CMK (cell line): ENCODE data around the gene PSAP.
"Not testable (repeated sequence)": the region's sequence is repeated elsewhere in the genome, so short reads cannot be mapped to it uniquely, and the experiment has no call there.

Experiments used
- DNase-seq: peaks from one replicate; pipeline ENCODE4 v3.0.0-alpha.2; 2010; ENCODE audit warnings: low read depth

Gene PSAP

DNA sequence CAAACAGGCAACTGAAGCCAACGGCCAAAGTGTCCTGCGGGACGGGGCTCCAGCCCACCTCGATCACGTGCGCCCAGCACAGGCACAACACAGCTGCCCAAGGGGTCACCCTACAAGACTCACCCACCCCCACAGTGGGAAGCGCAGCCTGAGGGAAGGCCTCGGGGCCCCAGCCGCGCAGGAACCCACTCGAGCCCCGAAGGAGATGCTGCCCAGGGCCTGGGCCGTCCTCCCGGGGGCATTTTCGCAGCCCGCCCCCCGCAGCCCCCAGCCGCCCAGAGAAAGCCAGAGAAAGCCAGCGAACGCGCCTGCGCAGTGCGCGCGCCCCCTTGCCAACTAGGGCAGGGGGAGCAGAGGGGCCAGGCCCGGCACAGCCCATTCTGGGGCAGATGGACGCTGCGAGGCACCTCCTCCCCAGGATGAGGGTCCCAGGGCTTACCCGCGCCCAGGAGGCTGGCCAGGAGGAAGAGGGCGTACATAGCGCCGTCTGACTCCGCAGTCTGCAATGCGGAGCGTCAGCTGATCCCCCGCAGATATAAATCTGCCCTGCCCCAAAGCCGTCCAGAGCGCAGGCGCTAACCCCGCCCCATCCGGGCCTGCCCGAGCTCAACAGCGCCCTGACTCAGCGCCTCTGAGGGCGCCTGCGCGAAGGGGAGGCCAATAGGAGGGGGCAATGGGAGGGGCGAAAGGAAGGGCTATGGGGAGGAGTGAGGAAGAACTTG, at the start of gene PSAP:
TSS of gene PSAP (minus strand) at position 509 of the 722 bp plus-strand sequence. CDS start at position 479, 30 bp downstream.
- DNase-seq, result peak; percentile 95

- DNase-seq, result no peak
Measured at GRCh38 chr10:71900441-71901180, 49.6 kb upstream of the PSAP start.

DNA sequence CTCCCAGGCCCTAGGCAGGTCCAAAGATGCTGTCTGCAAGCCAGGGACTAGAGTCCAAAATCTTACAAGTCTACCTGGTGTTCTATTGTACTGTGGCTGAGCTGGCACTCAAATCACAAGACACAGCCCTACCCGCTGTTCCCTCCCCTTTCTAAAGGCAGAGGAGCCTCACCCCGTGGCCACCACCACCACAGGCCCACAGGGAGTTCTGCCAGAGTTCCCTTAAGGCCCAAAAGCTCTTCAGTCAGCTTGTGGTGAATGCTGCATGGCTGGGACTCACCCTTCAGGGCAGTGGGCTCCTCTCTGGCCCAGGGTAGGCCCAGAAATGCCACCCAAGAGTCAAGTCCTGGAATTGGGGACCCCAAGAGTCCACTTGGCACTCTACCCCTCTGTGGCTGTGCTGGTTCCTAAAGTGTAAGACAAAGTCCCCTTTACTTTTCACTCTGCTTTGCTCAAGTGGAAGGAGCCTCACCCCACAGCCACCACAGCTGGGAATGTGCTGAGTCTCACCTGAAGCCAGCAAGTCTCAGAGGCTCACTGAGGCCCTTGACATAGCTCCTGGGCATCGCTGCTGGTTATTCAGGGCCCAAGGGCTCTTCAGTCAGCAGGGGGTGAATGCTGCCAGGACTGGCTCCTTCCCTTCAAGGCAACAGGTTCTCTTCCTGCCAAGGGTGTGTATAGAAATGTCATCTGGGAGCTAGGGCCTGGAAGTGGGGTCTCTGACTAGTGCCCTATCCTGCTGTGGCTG, 48.8 kb upstream of the PSAP start:
- no peak for DNase-seq

DNA sequence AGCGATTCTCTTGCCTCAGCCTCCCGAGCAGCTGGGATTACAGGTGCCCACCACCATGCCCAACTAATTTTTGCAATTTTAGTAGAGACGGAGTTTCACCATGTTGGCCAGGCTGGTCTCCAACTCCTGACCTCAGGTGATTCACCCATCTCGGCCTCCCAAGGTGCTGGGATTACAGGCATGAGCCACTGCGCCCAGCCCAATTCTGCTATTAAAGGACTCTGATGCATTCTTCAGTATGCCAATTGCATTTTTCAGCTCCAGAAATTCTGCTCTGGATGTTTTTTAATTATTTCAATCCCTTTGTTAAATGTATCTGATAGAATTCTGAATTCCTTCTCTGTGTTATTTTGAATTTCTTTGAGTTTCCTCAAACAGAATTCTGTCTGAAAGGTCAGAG, 47.3 kb upstream of the PSAP start:
- DNase-seq, result not testable (repeated sequence)

DNA sequence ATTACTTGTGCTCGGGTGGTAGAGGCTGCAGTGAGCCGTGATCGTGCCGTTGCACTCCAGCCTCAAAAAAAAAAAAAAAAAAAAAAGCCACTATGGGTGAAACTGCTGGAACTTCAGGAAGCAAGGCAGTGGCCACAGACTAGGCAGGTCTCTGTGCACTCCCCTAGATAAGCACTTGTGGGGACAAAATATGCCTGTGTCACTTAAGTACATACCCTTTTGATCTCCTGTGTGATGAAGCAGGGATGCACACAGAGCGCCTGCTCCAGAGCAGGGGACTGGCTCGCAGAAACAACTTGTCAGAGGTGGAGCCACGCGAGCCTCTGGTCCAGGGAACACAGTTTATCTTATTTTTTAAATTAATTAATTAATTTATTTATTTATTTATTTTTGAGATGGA, 42.9 kb upstream of the PSAP start:
- peak; percentile 84 for DNase-seq

DNA sequence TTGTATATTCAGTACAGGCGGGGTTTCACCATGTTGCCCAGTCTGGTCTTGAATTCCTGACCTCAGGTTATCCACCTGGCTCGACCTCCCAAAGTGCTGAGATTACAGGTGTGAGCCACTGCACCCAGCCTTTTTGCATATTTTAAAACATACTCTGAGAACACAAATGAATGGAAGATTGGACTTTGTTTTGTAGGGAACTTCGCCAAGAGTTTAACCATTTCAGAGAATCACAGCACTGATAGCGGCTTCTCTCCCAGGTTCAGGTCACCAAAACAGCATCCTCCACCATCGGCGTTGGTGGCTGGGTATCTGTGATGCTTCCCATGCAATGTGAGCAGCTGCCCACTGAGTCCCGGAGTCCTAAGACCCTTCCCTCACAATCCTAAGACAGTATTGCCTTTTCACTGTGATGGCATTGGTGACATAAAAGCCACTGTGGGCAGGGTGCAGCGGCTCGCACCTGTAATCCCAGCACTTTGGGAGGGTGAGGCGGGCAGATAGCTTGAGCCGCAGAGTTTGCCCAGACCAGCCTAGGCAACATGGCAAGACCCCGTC, 42.3 kb upstream of the PSAP start:
- no peak for DNase-seq

- no peak for DNase-seq
Measured at GRCh38 chr10:71891437-71891836, 40.4 kb upstream of the PSAP start.

- DNase-seq, result no peak
Measured at GRCh38 chr10:71889388-71889987, 38.4 kb upstream of the PSAP start.

DNA sequence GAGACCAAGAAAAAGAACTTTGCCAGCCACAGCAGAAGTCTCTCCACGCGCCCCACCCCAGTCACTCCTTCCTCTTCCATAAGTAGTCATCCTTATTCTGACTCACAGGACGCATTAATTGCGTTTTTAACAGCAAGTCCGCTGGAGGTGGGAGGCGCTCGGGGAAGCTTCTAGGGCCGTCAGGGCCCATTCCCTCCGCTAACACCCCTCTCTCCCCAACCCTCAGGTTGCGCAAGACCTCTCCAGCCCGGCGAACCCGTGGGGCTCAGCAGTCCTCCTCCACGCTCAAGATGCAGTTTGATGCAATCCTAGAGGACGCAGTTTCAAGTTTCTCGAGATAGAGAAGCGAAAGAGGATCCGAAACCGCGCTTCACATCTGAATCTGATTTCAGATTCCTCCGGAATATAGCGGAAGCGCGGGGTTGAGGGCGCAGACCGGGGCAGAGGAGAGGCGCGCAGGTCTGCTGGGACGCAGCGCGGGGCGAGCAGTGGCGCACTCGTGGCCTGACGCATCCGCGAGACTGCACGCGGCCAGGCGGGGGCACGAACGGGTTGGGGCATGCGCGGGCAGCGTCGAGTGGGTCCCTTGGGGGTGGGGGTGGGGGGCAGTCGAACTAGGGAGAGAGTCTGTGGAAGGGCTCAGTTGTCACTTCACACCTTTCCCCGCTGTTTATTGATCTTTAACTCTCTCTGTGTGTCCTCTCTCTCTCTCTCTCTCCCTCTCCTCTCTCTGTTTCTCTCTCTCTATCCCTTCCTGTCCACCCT, 37.8 kb upstream of the PSAP start:
- DNase-seq, result peak; percentile 71

DNA sequence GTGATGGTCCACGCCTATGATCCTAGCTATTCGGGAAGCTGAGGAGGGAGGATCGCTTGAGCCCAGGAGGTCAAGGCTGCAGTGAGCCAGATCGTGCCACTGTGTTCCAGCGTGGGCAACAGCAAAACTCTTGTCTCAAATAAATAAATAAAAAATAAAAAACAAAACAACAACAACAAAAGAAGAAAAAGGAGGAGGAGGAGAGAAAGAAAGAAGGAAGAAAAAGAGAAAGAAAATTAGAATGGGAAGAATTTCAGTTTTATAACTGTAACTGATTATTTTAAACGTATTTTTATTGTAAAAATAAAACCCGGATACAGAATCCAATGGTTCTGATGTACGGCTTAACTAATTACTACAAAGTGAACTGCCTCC, 37.2 kb upstream of the PSAP start:
- no peak for DNase-seq

GRCh38 chr10:71887743-71888142, 36.7 kb upstream of the PSAP start:
- no peak for DNase-seq

- no peak for DNase-seq
Measured at GRCh38 chr10:71882813-71883659, 32.0 kb upstream of the PSAP start.

DNA sequence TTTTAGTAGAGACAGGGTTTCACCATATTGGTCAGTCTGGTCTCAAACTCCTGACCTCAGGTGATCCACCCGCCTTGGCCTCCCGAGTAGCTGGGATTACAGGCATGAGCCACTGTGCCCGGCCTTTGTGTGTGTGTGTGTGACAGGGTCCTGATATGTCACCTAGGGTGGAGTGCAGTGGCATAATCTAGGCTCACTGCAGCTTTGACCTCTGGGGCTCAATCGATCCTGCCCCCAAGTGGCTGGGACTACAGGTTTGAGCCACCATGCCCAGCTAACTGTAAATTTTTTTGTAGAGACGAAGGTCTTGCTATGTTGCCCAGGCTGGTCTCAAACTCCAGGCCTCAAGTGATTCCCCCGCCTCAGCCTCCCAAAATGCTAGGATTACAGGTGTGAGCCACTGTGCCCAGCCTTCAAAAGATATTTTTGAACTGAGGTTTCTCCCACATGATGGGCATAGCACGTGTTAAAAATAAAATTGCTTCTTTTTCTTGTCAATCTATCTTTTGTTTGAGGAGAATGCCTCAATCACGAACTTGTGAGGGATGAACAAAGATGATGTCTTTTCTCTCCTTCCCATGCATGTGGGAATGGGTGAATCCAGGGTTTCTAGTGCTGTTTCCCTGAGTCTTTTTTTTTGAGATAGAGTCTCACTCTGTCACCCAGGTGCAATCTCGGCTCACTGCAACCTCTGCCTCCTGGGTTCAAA, 30.8 kb upstream of the PSAP start:
- DNase-seq, result no peak

DNA sequence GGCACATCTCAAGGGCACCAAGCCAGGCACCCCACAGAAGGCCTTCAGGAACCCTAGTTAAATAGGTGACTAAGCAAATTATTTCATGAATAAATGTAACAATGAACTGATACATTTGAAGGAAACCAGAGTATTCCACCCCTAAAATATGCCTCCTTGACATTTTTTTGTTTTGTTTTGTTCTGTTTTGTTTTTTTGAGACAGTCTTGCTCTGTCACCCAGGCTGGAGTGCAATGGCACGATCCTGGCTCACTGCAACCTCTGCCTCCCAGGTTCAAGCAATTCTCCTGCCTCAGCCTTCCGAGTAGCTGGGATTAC, 30.2 kb upstream of the PSAP start:
- DNase-seq, result not testable (repeated sequence)

DNA sequence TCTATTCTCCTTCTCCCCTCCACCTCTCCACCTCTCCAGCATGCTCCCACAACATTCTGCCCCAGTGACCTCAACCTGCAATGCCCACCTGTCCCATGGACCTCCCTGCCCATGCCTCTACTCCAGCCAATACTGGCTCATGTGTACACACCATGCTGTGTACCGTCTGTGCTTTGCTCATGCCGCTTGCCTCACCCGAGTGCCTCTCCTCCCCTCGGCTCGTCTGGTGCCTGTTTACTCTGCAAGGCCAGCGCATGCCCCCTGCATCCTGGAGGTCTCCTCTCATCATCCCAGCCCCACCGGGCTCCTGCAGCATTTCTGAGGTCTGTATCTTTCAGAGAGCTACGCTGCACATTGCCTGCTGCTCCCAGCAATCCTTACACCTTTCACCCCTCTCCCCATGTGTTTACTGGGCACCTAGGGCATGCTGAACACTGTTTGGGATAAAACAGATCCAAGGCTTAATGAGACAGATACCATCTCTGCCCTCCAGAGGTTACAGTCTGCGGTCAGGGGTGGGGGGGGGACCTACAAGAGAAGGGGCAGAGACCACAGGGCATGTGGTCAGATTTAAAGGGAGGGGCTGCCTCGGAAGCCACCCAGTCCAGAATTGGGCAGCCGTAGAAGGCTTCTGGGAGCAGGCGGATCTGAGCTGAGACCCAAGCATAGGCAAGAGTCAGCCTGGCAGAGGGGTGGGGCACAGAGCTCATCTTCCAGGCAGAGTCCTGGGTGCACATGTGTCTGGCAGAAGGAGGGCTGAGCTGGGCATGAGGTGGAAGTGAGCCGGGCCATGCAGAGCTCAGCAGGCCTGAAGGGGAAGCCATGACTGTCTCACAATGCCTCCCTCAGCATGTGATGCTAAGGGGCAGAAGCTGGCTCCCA, 29.6 kb upstream of the PSAP start:
- peak; percentile 78 for DNase-seq

- DNase-seq, result peak; percentile 74
Measured at GRCh38 chr10:71878327-71879034, 27.4 kb upstream of the PSAP start.

DNA sequence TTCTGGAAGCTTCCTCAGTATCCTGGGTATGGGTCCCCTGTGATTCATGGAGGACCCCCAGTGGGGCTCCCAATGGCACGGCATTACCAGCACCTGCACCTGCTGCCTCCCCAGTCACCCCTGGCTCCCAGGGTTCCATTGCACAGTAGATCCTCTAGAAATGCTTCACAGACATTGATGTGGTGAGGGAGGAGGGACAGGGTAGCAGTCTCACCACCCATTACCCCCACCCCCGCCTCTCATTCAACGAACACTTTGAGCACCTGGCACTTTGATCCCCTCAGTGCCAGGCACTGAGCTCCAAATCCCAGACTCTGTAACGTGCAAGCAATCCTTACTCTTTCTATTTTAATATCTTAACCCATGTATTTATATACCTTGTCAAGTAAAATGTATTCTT, 26.8 kb upstream of the PSAP start:
- no peak for DNase-seq

DNA sequence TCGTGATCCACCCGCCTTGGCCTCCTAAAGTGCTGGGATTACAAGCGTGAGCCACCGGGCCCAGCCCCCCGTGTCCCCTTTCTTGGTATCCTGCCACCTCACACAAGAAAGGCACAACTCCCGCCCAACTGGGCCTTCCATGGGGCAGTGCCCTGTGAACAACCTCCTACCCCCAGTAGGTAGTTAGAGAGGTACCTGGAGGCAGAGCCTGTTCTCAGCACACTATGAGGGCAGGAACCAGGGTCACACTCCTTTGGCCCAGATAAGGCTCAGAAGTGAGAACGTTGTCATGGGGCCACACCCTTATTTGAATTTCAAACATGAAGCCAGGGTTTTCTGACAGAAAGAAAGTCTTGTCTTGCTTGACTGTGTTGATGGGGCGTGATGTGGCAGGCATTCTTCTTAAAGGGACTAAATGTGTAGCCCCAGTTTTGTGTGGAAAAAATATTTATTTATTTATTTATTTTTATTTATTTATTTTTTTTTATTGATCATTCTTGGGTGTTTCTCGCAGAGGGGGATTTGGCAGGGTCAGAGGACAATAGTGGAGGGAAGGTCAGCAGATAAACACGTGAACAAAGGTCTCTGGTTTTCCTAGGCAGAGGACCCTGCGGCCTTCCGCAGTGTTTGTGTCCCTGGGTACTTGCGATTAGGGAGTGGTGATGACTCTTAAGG, 23.8 kb upstream of the PSAP start:
- DNase-seq, result not testable (repeated sequence)
